SK-N-SH treated with all-trans-retinoic acid at 6 μM for 48 hours (cell line): ENCODE results near the gene XCR1.

Source experiments
- CSDC2 ChIP-seq: fragments of 250-450 bp; sonication (Bioruptor Pico); IDR thresholded peaks from 2 replicates; pipeline ENCODE4 v1.5.0; 2020; ENCODE audit warnings: mild to moderate bottlenecking, moderate library complexity
- OSR1 ChIP-seq: fragments of 250-450 bp; sonication (Bioruptor Pico); IDR thresholded peaks from 2 replicates; pipeline ENCODE4 v1.8.0; 2022; ENCODE audit warnings: moderate library complexity, mild to moderate bottlenecking, inconsistent platforms
- TCF4 ChIP-seq: fragments of 250-450 bp; sonication (Bioruptor Pico); IDR thresholded peaks from 2 replicates; pipeline ENCODE4 v1.8.0; 2021; ENCODE audit warnings: mild to moderate bottlenecking, moderate library complexity, borderline replicate concordance
- ZC3H10 ChIP-seq: fragments of 250-450 bp; sonication (Bioruptor Pico); IDR thresholded peaks from 2 replicates; pipeline ENCODE4 v1.5.1; 2021; ENCODE audit warnings: mild to moderate bottlenecking, moderate library complexity
- ZFP30 ChIP-seq: fragments of 450-650 bp; formaldehyde crosslinking; IDR thresholded peaks from 2 replicates; pipeline ENCODE4 v1.5.0; 2022; ENCODE audit warnings: mild to moderate bottlenecking, moderate library complexity
- ZNF565 ChIP-seq: fragments of 450-650 bp; formaldehyde crosslinking; conservative IDR thresholded peaks from 2 replicates; pipeline ENCODE4 v1.5.0; 2020; ENCODE audit warnings: low read depth, mild to moderate bottlenecking, moderate library complexity
- ZNF70 ChIP-seq: fragments of 450-650 bp; formaldehyde crosslinking; IDR thresholded peaks from 2 replicates; pipeline ENCODE4 v1.5.0; 2020; ENCODE audit warnings: mild to moderate bottlenecking, moderate library complexity

- TF ChIP-seq ZC3H10 (CRISPR knock-in tag) (no peak), ZNF565 (no peak), TCF4 (CRISPR knock-in tag) (no peak), ZFP30 (CRISPR knock-in tag) (no peak), ZNF70 (no peak), CSDC2 (CRISPR knock-in tag) (no peak), OSR1 (CRISPR knock-in tag) (no peak)
These were observed 35.4 kb upstream of the XCR1 start for GRCh38 chr3:46062679-46063078.
